GM19193 (cell line): ENCODE measurements around the gene VN1R2.
"Not testable (repeated sequence)": the region's sequence is repeated elsewhere in the genome, so short reads cannot be mapped to it uniquely, and the experiment has no call there.

Experiments
- POLR2A ChIP-seq: IDR thresholded peaks from 4 replicates; pipeline ENCODE4 v1.6.1; 2011; ENCODE audit not compliant: insufficient read depth, insufficient read length; ENCODE audit errors: extremely low read depth

The VN1R2 gene

GRCh38 chr19:53257715-53258342 lies at the start of gene VN1R2:
Gene VN1R2 (plus strand): TSS chr19:53258292. CDS start chr19:53258376, 84 bp downstream.
- not testable (repeated sequence) for TF ChIP-seq POLR2A

- TF ChIP-seq POLR2A: no peak
These were observed 45.3 kb upstream of the VN1R2 start for GRCh38 chr19:53212703-53213320.

- TF ChIP-seq POLR2A: no peak
These were observed 33.5 kb upstream of the VN1R2 start for GRCh38 chr19:53224606-53225005.

GRCh38 chr19:53237114-53237777 lies 20.8 kb upstream of the VN1R2 start:
- TF ChIP-seq POLR2A: no peak

- TF ChIP-seq POLR2A: no peak
These were observed 11.6 kb upstream of the VN1R2 start for GRCh38 chr19:53246498-53246897.

DNA sequence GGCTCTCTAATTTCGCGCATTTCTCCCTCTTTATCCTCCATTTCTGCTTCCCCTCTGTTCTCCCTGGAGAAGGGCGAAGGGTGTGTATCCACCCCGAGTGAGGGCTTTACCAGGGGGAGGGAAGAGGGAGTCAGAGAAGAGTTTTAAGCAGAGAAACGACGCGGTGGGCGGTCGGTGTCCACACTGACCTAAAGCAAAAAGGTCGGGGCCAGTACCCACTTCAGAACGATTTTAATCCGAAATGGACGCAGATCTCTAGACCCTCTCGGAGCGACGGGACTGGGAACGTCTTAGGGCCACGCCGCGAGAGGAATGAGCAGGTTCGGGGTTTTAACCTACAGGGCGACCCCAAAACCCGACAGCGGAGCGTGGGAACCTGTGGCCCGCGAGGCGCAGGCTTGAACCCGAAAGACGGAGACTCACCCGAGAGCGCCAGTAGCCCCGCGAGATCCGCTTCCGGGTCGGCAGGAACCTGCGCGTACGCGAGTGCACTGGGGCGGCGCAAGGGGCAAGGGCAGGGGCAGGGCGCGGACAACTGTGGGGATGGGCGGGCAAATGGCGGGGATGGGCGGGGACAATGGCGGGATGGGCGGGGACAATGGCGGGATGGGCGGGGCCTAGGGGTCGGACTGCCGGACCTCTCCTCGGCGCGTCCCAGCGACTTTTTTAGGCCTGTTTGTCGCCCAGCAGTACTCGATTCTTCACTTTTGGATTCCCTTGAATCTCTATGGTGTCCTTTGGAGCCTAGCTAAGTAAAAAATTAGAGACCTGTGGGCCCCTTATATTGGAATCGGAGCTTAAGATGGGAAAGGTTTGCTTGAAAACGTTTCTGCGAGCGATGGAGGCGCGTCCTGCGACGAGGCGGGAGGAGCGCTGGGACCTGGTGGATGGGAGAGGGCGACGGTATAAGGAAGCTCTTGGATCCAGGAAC lies 3.4 kb upstream of the VN1R2 start, which contains the start of gene ZNF677:
Gene ZNF677 (minus strand): TSS at position 463 of the 931 bp plus-strand sequence. CDS start 3,323 bp downstream, outside the sequence.
- no peak for TF ChIP-seq POLR2A

DNA sequence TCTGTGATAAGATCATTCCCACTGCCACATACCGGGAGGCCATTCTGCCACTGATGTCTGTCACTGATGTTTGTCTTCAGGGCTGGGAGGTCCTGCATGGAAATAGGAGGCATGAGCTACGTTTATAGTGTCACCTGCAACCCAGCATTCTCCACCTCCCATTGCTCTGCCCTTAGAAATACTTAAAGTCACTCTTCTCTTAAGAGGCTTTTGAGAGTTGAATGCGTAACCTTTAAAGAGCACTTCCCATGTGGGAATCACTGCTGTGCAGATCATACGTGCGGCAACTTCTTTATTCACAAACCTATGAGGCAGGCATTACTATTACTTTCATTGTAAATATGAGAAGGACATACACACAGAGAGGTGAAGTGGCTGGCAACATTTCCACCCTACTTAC lies 9.5 kb downstream of the VN1R2 start, which contains the start of gene VN1R4:
Gene VN1R4 (minus strand): TSS at position 101 of the 400 bp plus-strand sequence. CDS start 58 bp downstream, at position 43.
- not testable (repeated sequence) for TF ChIP-seq POLR2A

- TF ChIP-seq POLR2A: no peak
These were observed 14.0 kb downstream of the VN1R2 start for GRCh38 chr19:53272044-53272443.

DNA sequence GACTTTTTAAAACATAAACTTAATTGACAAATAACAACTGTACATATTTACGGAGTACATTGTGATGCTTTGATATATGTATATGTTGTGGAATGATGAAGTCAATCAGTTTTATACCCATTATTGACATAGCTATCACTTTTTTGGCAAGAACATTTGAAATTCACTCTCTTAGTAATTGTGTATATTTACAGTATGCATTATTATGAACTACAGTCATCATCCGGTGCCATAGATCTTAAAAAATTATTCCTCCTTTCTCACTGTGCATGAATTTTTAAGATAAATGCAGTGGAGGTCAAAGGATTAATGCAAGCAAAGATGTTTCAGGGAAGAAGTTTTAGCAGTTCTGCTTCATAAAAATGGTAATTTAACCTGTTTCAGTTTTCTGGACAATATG lies 17.4 kb downstream of the VN1R2 start:
- TF ChIP-seq POLR2A: no peak

- TF ChIP-seq POLR2A: no peak
These were observed 27.0 kb downstream of the VN1R2 start for GRCh38 chr19:53285087-53285486.

DNA sequence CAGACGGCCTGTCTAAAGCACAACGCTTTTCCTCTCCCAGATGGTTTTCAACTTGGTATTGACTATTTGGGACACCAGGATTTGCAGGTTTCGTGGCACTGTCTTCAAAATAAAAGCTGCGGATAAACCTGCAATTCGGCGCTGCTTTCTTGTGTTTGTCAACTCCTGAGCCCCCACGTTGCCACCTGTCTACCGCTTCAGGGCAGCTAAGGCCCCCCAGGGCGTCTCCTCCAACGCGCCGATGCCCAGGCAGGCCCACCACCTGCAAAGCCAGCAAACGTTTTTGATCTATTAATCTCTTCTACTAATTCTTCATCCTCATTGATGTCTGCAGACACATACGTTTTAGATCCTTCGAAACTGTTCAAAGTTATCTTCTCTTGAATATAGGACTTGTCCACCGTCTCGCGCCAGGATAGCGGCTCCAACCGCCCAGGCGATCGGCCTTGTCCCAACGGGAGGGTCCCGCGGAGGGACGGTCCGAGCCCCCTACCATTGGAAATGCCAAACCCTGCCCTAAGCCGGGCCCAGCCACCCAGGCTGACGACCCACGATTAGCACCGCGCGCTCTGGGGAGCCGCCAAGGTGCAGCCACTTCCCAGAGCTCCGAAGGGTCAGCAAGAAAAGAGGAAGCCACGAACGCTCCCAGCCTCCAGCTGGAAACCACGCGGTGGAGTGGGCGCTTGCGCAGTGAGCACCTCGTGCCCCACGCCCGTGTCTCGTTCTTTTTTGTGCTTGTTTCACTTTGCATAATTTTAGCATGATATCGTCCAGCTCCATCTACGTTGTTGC lies 32.9 kb downstream of the VN1R2 start:
- TF ChIP-seq POLR2A: no peak

DNA sequence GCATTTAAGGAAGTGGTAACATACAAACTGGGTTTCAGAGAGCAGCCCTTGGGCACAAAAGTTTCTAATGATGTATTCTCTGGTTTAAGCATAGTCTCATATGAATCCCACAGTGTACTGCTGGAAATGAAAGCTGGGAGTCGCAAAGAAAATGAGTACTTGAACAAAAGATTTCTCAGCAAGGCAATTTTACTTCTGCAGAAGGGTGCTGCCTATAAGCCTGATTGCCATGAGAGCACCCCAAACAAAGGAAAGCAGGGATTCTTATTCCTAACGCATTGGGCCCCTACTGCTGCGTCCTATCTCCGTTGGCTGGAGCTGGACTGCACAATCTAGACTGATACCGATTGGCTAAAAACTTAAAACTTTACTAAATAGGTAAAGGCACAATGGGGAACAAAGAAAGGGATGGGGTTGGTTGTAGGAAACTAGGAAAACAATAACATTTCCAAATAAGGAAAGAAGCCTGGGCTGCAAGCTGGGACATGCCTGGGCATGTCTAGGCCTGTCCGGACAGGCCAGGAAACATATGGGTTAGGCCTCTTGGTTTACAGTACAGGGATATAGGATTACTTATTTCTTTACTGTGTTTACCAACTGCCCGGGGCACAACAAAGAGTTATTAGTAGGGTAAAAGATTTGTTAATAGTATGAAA lies 36.8 kb downstream of the VN1R2 start:
- no peak for TF ChIP-seq POLR2A

DNA sequence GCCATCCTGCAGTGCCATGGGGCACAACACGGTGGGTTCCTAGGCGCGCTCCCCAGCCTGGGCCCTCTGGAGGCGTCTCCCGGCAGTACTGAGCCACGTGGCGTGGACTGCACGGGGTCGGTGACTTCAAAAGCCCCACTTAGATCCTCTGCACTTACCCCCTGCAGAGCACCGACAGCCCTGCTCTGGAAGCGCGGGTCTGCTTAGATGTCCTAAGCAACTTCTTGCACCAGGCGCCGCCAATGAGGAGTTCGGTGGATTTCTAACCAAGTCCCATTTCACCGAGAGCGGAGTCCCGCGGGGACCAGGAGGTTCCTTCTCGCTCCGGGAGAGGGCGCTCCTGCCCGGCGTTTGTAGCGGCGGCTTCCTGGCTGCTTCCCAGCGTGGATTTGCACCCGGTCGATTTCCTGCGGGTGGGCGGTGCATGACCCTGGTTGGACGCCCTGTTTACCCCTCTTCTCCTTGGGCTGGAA lies 50.3 kb downstream of the VN1R2 start:
- TF ChIP-seq POLR2A: no peak
